ENCODE data around the gene PNPLA6. TPM values are rescaled to one million over a fixed set of nuclear protein-coding genes. Genes with fewer than 3 reads are reported as not detected.

Gene PNPLA6
- total RNA-seq, 1 experiment from 2014 or later, result 67.6 TPM

DNA sequence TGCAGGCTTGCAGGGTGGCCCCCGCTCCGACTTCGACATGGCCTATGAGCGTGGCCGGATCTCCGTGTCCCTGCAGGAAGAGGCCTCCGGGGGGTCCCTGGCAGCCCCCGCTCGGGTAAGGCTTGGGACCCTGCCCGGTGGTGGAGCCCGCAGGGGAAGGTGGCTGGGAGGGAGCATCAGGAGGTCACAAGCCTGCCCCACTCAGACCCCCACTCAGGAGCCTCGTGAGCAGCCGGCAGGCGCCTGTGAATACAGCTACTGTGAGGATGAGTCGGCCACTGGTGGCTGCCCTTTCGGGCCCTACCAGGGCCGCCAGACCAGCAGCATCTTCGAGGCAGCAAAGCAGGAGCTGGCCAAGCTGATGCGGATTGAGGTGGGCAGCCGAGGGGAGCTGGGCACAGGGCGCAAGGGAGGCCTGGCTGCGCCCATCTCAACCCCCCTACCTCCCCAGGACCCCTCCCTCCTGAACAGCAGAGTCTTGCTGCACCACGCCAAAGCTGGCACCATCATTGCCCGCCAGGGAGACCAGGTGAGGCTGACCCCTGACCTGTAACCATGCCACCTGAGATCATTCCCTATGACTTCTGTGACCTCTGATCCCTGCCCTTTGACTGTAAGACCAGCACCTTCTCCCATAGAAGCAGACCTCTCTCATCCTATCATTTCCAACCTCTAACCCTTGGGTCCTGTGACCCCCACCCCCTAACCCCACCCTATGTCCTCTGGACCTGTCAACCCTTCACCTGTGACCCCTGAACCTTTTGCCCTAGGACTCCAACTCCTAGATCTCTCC, 7.2 kb downstream of the PNPLA6 start:
- intact Hi-C loops (cut with micrococcal nuclease; ENCODE audit: unreplicated experiment), result no loop called here
- Histone ChIP-seq H3K4me3 (ENCODE audit: low read depth, low read length) (no peak overlapping the region), H3K36me3 (ENCODE audit: control insufficient read depth, insufficient read depth, low read length) (no peaks in the 10 kb centered on the region), H3K4me1 (no peaks in the 10 kb centered on the region), H3K27me3 (replicated peaks; ENCODE audit: control insufficient read depth, insufficient read depth, low read length) (no peaks in the 10 kb centered on the region), H3K9me3 (no peaks in the 10 kb centered on the region)
- Mint-ChIP-seq H3K27ac (ENCODE audit: unreplicated experiment) (no peak overlapping the region), H3K36me3 (ENCODE audit: insufficient read depth, unreplicated experiment) (peaks cover 4% of the 10 kb centered on the region), H3K27me3 (ENCODE audit: insufficient read depth, unreplicated experiment) (no peaks in the 10 kb centered on the region), H3K4me1 (ENCODE audit: low read depth, unreplicated experiment) (no peaks in the 10 kb centered on the region), H3K9me3 (ENCODE audit: unreplicated experiment) (no peaks in the 10 kb centered on the region), H3K4me3 (ENCODE audit: unreplicated experiment) (no peak overlapping the region)
- DNase-seq, result no peak
- BruUV-seq (replicated peaks), result no TSS peak
- ChIA-PET POLR2A (no interaction called here), CTCF (no interaction called here)
- TF ChIP-seq, protein P1, sequence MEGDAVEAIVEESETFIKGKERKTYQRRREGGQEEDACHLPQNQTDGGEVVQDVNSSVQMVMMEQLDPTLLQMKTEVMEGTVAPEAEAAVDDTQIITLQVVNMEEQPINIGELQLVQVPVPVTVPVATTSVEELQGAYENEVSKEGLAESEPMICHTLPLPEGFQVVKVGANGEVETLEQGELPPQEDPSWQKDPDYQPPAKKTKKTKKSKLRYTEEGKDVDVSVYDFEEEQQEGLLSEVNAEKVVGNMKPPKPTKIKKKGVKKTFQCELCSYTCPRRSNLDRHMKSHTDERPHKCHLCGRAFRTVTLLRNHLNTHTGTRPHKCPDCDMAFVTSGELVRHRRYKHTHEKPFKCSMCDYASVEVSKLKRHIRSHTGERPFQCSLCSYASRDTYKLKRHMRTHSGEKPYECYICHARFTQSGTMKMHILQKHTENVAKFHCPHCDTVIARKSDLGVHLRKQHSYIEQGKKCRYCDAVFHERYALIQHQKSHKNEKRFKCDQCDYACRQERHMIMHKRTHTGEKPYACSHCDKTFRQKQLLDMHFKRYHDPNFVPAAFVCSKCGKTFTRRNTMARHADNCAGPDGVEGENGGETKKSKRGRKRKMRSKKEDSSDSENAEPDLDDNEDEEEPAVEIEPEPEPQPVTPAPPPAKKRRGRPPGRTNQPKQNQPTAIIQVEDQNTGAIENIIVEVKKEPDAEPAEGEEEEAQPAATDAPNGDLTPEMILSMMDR (IDR thresholded peaks at IDR 0.05; ENCODE audit: insufficient read depth in 1 of 2, low read depth in 1 of 2, low read length in 1 of 2, severe bottlenecking in 1 of 2, unreplicated experiment in 1 of 2), result no peak

DNA sequence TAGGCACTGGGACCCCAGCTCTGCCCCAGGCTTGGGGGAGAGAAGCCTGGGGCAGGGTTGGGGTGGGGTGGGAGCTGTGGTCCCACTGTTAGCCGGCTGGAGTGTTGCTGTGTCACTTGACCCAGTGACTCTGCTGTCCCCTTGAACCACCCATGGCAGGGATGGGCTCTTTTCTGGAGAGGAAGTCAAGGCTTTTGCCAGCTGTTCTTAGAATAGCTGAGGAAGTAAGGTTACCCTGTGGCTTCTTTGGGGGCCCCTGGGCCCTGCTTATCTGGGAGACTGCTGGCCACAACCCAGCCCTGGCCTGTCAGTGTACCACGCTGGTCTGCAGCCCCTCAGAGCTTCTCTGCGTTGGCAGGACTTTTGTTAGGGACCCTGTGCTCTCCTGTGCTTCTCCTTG, 9.1 kb downstream of the PNPLA6 start:
- no peaks in the 10 kb centered on the region for H3K27me3 ChIP-seq (replicated peaks; ENCODE audit: control insufficient read depth, insufficient read depth, low read length)
- no peaks in the 10 kb centered on the region for H3K9me3 ChIP-seq
- no peaks in the 10 kb centered on the region for H3K36me3 ChIP-seq (ENCODE audit: control insufficient read depth, insufficient read depth, low read length)
- no peak for DNase-seq
- no peaks in the 10 kb centered on the region for H3K4me1 Mint-ChIP-seq (ENCODE audit: low read depth, unreplicated experiment)
- BruUV-seq (replicated peaks), result no TSS peak
- no peaks in the 10 kb centered on the region for H3K27me3 Mint-ChIP-seq (ENCODE audit: insufficient read depth, unreplicated experiment)
- ChIA-PET POLR2A (no interaction called here), CTCF (no interaction called here)
- no peak overlapping the region for H3K27ac Mint-ChIP-seq (ENCODE audit: unreplicated experiment)
- H3K4me3 Mint-ChIP-seq (ENCODE audit: unreplicated experiment), result no peak overlapping the region
- TF ChIP-seq, protein P1 (IDR thresholded peaks at IDR 0.05; ENCODE audit: insufficient read depth in 1 of 2, low read depth in 1 of 2, low read length in 1 of 2, severe bottlenecking in 1 of 2, unreplicated experiment in 1 of 2), result no peak
- H3K4me1 ChIP-seq, result no peaks in the 10 kb centered on the region
- H3K4me3 ChIP-seq (ENCODE audit: low read depth, low read length), result no peak overlapping the region
- peaks cover 4% of the 10 kb centered on the region for H3K36me3 Mint-ChIP-seq (ENCODE audit: insufficient read depth, unreplicated experiment)
- no peaks in the 10 kb centered on the region for H3K9me3 Mint-ChIP-seq (ENCODE audit: unreplicated experiment)
- intact Hi-C loops (cut with micrococcal nuclease; ENCODE audit: unreplicated experiment), result no loop called here

DNA sequence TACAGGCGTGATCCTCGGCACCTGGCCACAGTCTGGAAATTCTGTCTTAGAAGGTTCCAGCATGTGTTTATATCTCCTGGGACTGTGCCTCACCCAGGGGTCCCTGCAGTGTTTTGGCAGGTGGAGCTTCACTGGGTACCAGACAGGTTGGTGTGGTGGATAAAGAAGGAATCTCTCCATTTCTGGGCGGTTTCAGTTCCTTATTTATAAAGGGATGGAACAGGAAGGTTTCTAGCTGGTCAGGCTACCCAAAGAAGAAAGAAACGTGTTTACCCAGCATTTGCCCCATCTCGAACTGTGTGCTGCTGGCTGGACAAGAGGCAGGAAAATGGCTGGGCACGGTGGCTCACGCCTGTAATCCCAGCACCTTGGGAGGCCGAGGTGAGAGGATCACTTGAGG, 9.8 kb downstream of the PNPLA6 start:
- Mint-ChIP-seq H3K27ac (ENCODE audit: unreplicated experiment) (no peak overlapping the region), H3K9me3 (ENCODE audit: unreplicated experiment) (no peaks in the 10 kb centered on the region), H3K4me3 (ENCODE audit: unreplicated experiment) (no peak overlapping the region), H3K27me3 (ENCODE audit: insufficient read depth, unreplicated experiment) (no peaks in the 10 kb centered on the region), H3K4me1 (ENCODE audit: low read depth, unreplicated experiment) (no peaks in the 10 kb centered on the region), H3K36me3 (ENCODE audit: insufficient read depth, unreplicated experiment) (peaks cover 4% of the 10 kb centered on the region)
- no peaks in the 10 kb centered on the region for H3K9me3 ChIP-seq
- H3K27me3 ChIP-seq (replicated peaks; ENCODE audit: control insufficient read depth, insufficient read depth, low read length), result no peaks in the 10 kb centered on the region
- no peak for DNase-seq
- no peak overlapping the region for H3K4me3 ChIP-seq (ENCODE audit: low read depth, low read length)
- no TSS peak for BruUV-seq (replicated peaks)
- intact Hi-C loops (cut with micrococcal nuclease; ENCODE audit: unreplicated experiment), result no loop called here
- TF ChIP-seq, protein P1 (IDR thresholded peaks at IDR 0.05; ENCODE audit: insufficient read depth in 1 of 2, low read depth in 1 of 2, low read length in 1 of 2, severe bottlenecking in 1 of 2, unreplicated experiment in 1 of 2), result no peak
- H3K4me1 ChIP-seq, result no peaks in the 10 kb centered on the region
- CTCF ChIA-PET, result no interaction called here
- H3K36me3 ChIP-seq (ENCODE audit: control insufficient read depth, insufficient read depth, low read length), result no peaks in the 10 kb centered on the region
- POLR2A ChIA-PET, result no interaction called here
